Hepatocyte (in vitro differentiated cells): ENCODE data around the gene NDUFAF8.

Source experiments
- EZH2 ChIP-seq: fragments of 200-600 bp; sonication (generic); IDR thresholded peaks from 2 replicates; pipeline ENCODE4 v1.6.1; 2016; ENCODE audit warnings: antibody characterized with exemption, mild to moderate bottlenecking, borderline replicate concordance
- TF ChIP-seq, protein P1 (sequence below): fragments of 200-600 bp; sonication (generic); IDR thresholded peaks from 2 replicates; pipeline ENCODE4 v1.5.1; 2016; ENCODE audit warnings: antibody characterized with exemption, mild to moderate bottlenecking; ENCODE audit not compliant: poor library complexity

DNA sequence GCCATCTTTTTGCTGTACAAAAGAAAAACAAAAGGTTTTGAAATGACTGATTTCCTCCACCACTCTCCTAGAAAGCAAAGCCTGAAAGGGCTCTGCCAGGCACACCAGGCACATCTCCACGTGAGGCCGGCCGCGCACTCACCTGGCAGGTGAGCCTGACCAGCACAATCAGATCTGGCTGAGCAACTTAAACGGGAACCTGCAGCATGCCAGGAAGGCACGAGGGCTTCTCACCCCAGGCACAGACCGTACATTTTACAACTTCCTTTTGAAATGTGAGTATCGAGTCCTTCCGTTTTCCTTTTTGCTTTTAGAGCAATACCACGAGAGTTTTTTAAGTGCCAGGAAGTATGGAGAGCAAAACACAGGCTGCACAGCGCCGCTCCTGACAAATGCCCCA, 33.5 kb downstream of the NDUFAF8 start:
- TF ChIP-seq, protein P1, sequence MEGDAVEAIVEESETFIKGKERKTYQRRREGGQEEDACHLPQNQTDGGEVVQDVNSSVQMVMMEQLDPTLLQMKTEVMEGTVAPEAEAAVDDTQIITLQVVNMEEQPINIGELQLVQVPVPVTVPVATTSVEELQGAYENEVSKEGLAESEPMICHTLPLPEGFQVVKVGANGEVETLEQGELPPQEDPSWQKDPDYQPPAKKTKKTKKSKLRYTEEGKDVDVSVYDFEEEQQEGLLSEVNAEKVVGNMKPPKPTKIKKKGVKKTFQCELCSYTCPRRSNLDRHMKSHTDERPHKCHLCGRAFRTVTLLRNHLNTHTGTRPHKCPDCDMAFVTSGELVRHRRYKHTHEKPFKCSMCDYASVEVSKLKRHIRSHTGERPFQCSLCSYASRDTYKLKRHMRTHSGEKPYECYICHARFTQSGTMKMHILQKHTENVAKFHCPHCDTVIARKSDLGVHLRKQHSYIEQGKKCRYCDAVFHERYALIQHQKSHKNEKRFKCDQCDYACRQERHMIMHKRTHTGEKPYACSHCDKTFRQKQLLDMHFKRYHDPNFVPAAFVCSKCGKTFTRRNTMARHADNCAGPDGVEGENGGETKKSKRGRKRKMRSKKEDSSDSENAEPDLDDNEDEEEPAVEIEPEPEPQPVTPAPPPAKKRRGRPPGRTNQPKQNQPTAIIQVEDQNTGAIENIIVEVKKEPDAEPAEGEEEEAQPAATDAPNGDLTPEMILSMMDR = no peak
- TF ChIP-seq EZH2 = no peak
